GM10266 (cell line): Measurements from ENCODE around the gene CLIP2.

Experiments used
- DNase-seq: peaks from one replicate; pipeline ENCODE4 v3.0.0; 2012; ENCODE audit errors: extremely low spot score
- TF ChIP-seq, protein P1 (sequence below): IDR thresholded peaks from 2 replicates; pipeline ENCODE4 v1.5.1; 2012; ENCODE audit warnings: mild to moderate bottlenecking, low read depth; ENCODE audit not compliant: control insufficient read depth, insufficient read depth; ENCODE audit errors: missing control alignments

CLIP2 gene

DNA sequence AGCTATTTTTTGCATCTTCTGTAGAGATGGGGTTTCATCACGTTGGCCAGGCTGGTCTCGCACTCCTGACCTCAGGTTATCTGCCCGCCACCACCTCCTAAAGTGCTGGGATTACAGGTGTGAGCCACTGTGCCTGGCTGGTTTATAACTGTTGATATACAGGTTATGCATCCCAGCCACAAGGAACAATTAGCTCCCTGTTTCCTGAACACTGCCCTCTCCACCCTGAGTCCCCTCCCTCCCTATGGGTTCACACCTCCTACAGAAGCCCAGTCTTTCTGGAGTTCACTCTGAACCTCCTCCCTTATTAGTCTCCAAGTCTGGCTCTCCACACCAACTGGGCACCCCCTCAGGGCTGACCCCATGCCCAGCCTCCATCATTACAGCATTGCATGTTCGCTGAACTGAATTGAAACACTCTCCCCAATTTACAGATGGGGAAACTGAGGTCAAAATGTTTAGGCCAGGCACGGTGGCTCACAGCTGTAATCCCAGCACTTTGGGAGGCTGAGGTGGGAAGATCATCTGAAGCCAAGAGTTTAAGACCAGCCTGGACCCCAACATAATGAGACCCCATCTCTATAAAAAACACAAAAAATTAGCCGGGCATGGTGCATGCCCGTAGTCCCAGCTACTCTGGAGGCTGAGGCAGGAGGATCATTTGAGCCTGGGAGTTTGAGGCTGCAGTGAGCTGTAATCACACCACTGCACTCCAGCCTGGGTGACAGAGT is 1.7 kb upstream of the CLIP2 start:
- DNase-seq, result no peak
- TF ChIP-seq, protein P1, sequence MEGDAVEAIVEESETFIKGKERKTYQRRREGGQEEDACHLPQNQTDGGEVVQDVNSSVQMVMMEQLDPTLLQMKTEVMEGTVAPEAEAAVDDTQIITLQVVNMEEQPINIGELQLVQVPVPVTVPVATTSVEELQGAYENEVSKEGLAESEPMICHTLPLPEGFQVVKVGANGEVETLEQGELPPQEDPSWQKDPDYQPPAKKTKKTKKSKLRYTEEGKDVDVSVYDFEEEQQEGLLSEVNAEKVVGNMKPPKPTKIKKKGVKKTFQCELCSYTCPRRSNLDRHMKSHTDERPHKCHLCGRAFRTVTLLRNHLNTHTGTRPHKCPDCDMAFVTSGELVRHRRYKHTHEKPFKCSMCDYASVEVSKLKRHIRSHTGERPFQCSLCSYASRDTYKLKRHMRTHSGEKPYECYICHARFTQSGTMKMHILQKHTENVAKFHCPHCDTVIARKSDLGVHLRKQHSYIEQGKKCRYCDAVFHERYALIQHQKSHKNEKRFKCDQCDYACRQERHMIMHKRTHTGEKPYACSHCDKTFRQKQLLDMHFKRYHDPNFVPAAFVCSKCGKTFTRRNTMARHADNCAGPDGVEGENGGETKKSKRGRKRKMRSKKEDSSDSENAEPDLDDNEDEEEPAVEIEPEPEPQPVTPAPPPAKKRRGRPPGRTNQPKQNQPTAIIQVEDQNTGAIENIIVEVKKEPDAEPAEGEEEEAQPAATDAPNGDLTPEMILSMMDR, result no peak

DNA sequence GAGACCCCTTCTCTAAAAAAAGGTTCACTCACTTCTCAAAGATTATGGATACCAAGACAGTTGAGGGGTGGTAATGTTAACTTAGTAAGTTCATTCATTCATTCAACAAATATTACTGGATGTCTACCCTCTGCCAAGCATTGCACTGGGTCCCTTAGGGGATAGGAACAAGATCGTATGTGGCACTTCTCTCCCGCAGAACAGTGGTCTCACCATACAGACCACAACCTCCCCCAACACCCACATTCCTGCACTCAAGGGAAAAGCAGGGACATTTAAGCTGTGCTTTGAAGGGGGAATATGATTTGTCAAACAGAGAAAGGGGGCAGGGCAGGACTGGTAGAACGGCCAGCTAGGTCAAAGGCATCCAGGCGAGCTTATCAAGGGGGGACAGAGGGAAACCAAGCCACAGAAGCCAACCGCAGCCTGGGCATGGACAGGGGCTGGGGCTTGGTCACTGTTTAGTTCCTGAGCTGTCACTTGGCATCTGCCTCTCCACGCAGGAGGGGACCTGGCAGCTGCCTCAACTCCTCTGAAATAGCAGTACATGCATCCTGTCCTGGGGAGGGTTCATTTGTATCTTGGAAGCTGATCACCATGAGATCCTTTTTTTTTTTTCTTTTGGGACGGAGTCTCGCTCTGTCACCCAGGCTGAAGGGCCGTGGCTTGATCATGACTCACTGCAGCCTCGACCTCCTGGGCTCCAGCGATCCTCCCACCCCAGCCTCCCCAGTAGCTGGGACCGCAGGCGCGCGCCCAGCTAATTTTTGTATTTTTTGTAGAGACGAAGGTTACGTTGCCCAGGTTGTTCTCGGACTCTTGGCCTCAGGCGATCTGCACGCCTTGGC is 949 bp upstream of the CLIP2 start:
- TF ChIP-seq, protein P1, result no peak

DNA sequence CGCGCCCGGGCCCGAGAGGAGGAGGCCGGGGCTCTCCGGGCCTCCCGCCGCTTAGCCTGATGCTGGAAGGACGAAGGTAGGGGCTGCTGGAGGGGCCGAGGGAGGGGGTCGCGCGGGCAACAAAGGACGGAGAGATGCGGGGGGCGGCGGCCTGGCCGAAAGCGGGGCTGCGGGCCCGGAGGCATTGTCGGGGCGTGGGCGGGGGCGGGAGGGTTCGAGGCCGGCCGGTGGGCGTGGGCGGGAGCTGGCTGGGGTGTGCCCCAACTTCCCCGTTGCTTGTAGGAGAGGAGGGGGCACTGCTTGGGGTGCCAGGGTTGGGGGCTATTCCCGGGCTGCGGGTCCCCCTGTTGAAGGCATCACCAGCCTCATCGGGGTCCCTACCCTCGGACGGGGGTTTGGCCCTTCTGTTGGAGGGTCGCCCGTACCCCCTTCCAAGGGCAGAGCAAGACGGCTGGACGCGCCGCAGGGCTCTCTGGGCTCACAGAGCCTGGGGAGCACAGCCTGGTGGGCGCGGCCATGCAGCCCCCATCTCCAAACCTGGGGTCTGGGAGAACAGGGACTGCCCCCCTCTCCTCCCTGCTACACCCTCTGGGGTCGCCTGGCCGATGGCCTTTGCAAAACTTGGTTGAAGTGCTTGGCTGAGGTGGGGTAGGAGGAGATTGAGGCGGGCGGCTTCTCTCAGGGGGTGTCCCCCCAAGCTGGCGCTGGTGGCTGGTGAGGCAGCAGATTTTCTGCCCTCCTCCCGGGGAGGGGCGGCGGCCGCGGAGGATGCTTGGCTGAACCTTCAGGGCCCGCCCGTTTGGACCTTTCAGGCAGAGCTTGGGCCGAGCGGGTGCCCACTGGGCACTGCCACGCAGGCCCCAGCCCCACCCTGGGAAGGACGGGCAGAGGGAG is 699 bp downstream of the CLIP2 start:
- peak; percentile 56 for DNase-seq
- TF ChIP-seq, protein P1, result no peak

More for the DNA sequence above, 949 bp upstream of the CLIP2 start:
- no peak for DNase-seq

DNA sequence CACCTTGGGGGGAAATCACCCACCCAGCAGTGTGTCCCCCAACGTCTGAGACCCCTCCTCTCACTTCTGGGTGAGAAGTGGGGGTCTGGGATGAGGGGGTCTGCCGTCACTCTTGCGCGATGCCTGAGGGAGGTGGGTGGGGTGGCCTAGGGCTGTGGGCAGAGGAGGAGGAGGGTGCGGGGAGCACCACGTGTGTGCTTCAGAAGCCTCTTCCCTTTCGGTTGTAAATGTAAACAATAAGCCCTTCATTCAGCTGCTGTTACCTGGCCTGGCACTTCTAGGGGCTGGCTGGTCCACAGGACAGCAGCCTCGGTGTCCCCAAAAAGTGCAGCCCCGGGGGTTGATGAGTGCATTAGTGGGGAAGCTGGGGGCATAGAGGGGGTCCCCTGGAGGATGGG is 1.3 kb downstream of the CLIP2 start:
- no peak for DNase-seq
- TF ChIP-seq, protein P1, result no peak

DNA sequence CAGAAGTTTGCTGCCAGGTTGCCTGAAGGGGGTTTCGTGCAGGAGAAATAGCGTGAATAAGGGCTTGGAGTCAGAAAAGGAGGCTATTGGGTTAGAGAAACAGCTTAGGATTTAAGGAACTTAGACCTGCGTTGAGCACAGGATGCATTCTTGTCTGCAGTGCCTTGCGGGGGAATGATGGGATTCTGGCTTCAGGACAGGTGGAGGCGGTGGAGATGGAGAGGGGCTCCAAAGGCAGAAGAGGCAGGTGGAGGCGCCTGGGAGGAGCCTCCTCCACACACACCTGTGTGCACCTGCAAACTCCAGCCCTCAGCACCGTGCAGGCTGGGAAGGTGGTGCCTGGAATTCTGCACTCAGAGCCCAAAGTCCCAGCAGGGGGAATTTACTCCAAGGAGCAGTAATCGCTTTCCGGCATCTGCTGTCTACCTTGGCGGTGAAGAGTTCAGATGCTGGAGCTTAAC is 1.8 kb downstream of the CLIP2 start:
- TF ChIP-seq, protein P1, result no peak
- peak; percentile 29 for DNase-seq

DNA sequence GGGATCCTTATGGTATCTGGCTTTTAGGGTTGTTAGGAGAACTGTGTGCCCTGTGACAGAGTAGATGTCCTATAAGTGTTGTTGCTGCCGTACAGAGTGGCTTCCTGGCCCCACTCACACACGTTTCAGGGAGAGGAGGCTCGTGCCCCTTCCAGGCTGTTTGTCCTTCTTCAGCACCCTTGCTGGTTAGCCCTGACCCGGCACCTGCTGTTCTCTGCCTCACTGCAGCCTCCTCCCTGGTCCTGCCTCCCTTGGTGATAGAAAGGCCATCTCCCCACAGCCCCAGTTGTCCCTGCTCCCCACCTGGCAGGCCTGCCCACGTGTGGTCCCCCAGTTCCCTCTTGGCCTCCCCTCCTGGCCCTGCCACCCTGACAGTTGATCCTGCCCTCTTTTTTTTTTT is 2.3 kb downstream of the CLIP2 start:
- TF ChIP-seq, protein P1, result no peak

More for the DNA sequence above, 2.3 kb downstream of the CLIP2 start:
- DNase-seq, result no peak
